Measurements from ENCODE around the gene RAB6B.

The RAB6B gene

GRCh38 chr3:133878518-133878917 lies 17.2 kb downstream of the RAB6B start:
- no peak for DNase-seq (ENCODE audit: low read depth in 2 of 2)

GRCh38 chr3:133877221-133877620 lies 18.5 kb downstream of the RAB6B start:
- no peak for DNase-seq (ENCODE audit: low read depth in 2 of 2)
- no peak overlapping the region for H3K4me3 ChIP-seq (replicated peaks in 1 of 2; ENCODE audit: low read depth in 2 of 2, low read length in 2 of 2)
- TF ChIP-seq CTCF (IDR thresholded peaks at IDR 0.05; ENCODE audit: low read depth, low read length): no peak

More at GRCh38 chr3:133878518-133878917, 17.2 kb downstream of the RAB6B start:
- no peak overlapping the region for H3K4me3 ChIP-seq (replicated peaks in 1 of 2; ENCODE audit: low read depth in 2 of 2, low read length in 2 of 2)
- no peak for TF ChIP-seq CTCF (IDR thresholded peaks at IDR 0.05; ENCODE audit: low read depth, low read length)

GRCh38 chr3:133874761-133875438 lies 20.8 kb downstream of the RAB6B start:
- no peak overlapping the region for H3K4me3 ChIP-seq (replicated peaks in 1 of 2; ENCODE audit: low read depth in 2 of 2, low read length in 2 of 2)
- DNase-seq (ENCODE audit: low read depth in 2 of 2): no peak
- no peak for TF ChIP-seq CTCF (IDR thresholded peaks at IDR 0.05; ENCODE audit: low read depth, low read length)

- DNase-seq (ENCODE audit: low read depth in 2 of 2): peak in 1 of 2 donors; percentile 23
- no peak for TF ChIP-seq CTCF (IDR thresholded peaks at IDR 0.05; ENCODE audit: low read depth, low read length)
- H3K4me3 ChIP-seq (replicated peaks in 1 of 2; ENCODE audit: low read depth in 2 of 2, low read length in 2 of 2): no peak overlapping the region
Measured at GRCh38 chr3:133874344-133874743, 21.3 kb downstream of the RAB6B start.

- TF ChIP-seq CTCF (IDR thresholded peaks at IDR 0.05; ENCODE audit: low read depth, low read length): no peak
- no peak overlapping the region for H3K4me3 ChIP-seq (replicated peaks in 1 of 2; ENCODE audit: low read depth in 2 of 2, low read length in 2 of 2)
- no peak for DNase-seq (ENCODE audit: low read depth in 2 of 2)
Measured at GRCh38 chr3:133872781-133873180, 22.9 kb downstream of the RAB6B start.

GRCh38 chr3:133872161-133872560 lies 23.5 kb downstream of the RAB6B start:
- TF ChIP-seq CTCF (IDR thresholded peaks at IDR 0.05; ENCODE audit: low read depth, low read length): no peak
- H3K4me3 ChIP-seq (replicated peaks in 1 of 2; ENCODE audit: low read depth in 2 of 2, low read length in 2 of 2): no peak overlapping the region
- DNase-seq (ENCODE audit: low read depth in 2 of 2): no peak

All from cardiac fibroblast (primary cell).